Renal cortex interstitium (tissue), 11 donors: ENCODE results near the gene RSAD2. TPM values are rescaled to one million over a fixed set of nuclear protein-coding genes. Genes with fewer than 3 reads are reported as not detected.
"Not testable (repeated sequence)": the region's sequence is repeated elsewhere in the genome, so short reads cannot be mapped to it uniquely, and the experiment has no call there.

Experiments
- DNase-seq, 11 donors: peaks; one replicate each; pipeline ENCODE4 v3.0.0-alpha.2; 2013; ENCODE audit warnings: low read depth in 9 of 11, low spot score in 4 of 11; ENCODE audit errors: extremely low read depth in 1 of 11
- polyA plus RNA-seq, 3 donors: library from polyadenylated mRNA; unstranded; fragments of 120-200 nt; gene quantifications; one replicate each; pipeline ENCODE4 v1.2.1, GENCODE V29; 2013; ENCODE audit not compliant: insufficient read length in 3 of 3

The RSAD2 gene
- polyA plus RNA-seq, 3 donors = 2.5 to 4.3 (median 3.9) TPM

DNA sequence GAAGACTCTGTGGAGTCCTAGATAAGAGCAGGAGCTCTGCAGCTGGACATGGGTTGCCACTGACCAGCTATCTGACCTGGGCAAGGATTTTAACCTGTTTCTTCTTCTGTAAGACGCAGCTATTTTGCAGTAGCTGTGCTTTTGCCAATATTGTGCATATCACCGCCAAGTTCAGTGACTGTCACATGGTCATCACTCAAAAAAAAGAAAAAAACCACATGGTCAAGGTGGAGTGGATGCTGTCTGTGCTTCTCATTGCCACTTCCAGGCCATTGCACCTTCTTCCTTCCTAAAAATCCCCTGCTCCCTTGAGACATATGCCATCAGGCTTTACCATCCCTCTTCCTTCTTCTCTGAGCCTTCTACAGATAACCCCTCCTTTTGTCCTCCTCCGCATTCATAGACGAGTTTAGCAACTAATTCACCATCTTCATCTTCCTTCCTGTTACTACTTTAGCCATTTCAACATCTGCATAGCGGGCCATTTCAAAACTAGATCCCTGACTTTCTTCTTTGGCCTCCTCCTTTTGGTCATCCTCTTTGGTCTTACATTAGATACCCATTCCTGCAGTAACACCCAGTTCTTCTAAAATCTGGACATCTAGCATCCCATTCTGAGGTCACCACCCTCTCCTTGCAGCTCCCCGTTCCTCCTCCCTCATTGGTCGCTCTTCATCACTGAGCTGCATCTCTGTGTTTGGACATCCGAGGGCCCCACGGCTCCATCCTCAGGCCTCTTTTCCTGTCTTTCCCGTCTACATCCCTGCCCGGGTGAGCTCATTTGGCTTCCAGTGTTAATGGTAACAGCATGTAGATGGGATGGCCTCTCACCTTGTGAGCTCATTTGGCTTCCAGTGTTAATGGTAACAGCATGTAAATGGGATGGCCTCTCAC, 57.4 kb downstream of the RSAD2 start:
- DNase-seq = no peak

DNA sequence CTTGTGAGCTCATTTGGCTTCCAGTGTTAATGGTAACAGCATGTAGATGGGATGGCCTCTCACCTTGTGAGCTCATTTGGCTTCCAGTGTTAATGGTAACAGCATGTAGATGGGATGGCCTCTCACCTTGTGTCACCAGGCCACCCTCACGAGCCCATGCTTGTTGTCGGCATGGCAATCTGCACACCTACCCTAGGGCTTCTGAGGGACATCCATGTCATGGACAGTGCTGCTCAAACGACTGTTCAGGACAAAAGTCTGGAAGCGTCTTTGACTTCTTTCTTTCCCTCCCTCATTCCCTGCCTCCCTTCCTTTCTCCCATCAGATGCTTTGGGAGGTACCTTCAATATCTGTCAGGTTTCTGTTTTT, 58.1 kb downstream of the RSAD2 start:
- not testable (repeated sequence) for DNase-seq

DNA sequence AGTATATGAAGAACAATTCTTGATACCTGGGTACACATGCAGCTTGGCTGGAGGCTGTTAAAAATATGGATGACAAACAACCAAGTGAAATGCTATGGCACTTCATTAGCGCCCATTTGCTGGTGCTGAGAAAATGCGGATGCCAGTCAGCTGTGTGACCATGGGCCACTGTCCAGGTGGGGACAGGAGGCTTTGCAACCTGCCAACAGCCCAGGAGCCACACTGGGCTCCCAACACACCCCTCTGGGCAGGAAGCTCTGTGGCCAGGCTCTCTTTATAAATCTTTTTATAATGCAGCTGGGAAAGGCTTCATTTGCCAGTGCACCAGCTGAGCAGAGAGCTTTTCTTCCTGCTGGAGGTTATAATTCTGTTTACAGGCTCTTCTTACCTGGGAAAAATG, 59.6 kb downstream of the RSAD2 start:
- no peak for DNase-seq

DNA sequence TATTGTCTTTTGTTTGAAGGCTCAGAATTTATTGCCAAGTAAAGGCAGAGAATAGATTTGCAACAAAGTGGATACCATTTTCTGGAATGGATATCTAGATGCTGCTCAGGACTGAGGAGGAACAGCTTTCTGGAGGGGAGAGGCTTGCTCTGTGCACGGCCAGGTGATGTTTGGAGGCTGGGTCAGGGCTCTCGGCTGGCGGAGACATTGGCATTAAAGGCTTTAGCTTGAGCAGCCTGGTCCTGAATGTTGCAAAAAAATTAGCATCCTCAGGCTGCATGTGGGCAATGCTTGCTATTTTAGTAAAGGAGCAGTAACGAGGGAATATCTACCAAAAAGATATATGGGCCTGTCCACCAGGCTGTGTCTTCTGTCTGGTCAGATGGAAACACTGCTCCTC, 60.0 kb downstream of the RSAD2 start:
- no peak for DNase-seq

DNA sequence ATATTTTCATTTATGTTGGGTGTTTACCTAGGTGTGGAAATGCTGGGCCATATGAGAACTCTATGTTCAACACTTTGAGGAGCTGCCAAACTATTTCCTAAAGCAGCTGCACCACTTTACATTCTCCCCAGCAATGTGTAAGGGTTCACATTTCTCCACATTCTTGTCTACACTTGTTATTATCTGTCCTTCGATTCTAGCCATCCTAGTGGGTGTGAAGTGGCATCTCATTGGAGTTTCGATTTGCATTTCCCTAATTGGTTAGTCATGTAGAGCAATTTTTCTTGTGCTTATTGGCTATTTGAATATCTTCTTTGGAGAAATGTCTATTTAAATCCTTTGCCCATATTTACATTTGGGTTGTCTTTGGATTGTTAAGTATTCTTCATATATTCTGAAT, 61.5 kb downstream of the RSAD2 start:
- DNase-seq = no peak

DNA sequence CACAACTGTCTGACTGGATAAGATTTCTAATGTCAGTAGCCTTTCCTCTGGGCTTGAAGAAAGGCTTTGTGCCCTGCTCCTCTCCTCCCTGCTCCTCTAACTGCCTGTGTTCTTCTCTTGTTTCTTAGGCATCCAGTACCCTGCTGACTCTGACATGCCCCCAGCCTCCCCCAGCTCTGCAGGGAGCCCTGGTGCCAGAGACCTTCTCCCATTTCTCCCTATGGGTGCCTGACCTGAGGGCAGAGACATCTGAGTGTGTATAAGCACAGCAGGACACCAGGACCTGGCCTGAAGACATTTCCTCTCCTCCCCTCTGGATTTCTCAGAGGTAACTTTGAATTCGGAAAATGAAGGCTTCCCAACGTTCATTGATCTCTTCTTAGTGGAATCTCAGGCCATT, 63.2 kb downstream of the RSAD2 start:
- DNase-seq = no peak

DNA sequence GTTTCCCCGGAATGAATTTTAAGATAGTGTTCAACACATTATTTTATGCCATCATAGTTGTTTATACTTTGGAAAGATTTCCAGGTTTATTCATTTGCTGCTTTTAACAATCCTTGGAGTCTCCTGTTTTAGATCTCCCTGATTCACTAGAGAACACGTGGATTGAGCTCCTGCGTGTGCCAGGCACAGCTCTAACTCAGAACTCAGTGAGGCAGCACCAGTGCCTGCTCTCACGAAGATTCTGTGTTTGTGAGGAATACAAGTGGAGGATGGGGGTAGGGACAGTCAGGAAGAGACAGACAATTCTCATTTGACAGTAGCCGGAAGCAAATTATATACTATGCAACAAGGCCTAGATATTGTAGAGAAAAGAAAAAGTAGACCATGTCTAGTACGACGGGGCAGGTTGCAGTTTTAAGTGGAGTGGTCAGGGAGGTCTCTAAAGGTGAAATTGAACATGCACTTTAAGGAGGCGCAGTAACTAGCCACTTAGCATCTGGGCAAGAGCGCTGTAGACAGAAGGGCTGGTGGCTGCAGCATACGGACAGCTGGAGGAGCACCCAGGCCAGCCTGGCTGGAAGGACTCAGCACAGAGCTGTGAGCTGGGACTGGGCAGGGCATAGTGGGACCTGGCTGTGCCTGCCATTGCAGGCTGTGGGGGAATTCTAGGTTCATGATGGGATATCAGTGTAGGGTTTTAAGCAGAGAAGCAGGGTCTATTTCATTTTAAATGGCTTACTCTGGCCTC, 63.9 kb downstream of the RSAD2 start:
- no peak for DNase-seq

DNA sequence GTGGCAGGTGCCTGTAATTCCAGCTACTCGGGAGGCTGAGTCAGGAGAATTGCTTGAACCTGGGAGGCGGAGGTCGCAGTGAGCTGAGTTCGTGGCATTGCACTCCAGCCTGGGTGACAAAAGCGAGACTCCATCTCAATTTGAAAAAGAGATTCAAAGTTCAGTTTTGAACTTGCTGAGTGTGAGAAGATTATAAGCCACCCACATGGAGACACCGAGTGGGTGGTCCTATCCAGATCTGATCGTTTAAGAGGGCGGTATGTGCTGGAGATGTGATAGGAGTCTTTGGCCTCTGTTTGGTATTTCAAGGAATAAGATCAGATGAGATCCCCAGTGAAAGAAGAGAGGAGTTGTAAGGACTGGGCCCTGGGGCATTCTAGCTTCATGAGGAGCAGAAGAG, 65.3 kb downstream of the RSAD2 start:
- no peak for DNase-seq

DNA sequence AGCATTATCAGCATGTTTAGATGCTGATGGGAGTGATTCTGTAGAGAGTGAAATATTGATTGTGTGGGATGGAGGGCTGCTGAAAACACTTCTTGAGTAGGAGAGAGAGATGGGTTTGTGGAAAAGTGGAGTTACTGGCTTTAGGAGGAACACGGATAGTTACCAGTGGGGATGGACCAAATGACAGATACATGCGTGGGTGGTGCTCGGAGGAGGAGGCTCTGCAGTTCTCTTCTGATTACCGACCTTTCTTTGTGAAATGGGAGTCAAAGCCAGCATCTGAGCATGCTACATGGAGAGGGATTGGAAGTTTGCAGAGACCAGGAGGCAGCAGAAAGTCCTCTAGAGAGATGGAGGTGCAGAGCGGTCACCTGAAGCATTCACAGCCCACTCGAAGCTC, 65.9 kb downstream of the RSAD2 start:
- no peak for DNase-seq

DNA sequence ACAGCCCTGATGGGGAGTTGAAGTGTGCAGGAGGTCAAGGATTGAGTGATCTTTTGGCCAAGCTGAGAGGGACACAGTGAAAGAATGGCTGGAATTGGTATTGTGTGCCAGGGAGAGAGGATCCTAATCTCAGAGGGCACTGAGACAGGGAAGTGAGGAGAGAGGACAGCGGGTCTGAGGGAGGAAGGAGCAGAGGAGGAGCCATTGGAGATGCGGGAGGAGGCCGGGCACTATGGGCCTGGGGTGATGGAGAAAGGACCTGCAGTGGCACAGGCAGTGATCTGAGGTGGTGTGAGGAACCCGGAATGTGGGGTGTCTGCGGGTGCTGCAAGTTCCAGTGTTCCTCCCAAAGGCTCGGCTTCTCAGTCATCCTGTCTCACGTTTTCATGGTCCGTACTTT, 66.4 kb downstream of the RSAD2 start:
- DNase-seq = no peak

DNA sequence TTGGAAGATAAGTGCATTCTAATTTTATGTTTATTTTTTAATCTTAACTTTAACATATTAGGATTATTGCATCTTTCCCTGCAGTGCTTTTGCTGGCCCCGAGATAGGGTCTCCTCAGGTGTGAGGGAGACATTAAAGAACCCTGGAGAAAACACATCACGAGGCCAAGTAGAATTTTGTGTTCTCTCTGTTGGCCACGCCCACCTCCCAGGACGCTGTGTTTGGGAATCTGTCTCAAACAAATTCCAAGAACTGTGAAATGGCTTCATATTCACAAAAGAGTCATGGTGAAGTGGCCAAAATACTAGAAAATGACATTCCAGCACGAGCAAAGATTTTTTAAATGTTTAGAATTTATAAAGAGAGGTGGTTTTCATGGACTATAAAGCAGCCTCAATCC, 67.0 kb downstream of the RSAD2 start:
- no peak for DNase-seq

DNA sequence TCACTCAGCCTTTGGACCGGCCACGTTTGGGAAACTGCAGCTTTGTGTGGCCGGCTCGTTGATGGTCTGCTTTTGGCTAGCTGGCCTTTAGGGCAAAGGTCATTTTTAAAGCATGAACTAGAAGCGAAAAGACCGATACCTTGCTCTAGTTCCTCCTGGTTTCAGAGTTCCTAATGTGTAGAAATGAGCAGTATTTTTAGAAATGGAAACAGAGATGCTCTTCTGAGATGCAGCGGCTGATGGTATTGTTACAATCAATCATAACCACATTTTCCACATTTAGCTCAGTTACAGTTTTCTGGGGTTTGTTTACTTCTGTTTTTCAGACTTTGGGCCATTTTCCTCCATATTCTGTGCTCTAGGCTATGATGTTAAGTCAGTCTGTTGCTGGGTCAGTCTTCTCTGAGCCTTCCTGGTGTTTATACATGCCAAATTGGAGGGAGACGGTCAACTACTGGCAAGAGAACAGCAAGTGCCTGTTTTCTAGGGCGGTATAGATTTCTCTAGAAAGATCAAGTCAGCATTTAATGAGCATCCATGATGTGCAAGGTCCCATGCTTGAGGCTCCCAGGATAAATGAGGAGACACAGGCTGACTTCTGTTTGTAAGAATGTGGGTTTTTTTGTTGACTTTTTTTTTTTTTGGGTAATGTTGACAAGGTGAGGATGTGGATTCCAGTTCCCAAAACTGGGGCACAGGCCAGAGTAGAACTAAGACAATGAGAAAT, 67.7 kb downstream of the RSAD2 start:
- DNase-seq = no peak

DNA sequence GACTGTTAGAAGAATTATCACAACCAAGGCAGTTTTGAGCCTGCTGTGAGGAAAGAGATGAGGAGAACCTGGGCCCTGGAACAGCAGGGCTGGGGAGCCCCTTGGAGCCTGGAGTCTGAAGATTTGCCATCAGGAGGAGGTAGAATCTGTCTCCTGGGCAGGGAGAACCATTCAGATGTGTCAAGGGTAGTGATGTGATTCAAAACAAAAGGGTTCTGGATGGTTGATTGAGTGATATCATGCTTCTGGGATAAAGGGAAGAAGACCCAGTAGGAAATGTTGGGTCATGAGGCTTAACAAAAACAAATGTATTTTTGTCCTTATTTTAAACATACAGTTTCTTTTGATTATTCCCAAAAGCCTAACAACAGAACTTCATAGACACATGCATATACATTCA, 68.2 kb downstream of the RSAD2 start:
- DNase-seq = no peak

DNA sequence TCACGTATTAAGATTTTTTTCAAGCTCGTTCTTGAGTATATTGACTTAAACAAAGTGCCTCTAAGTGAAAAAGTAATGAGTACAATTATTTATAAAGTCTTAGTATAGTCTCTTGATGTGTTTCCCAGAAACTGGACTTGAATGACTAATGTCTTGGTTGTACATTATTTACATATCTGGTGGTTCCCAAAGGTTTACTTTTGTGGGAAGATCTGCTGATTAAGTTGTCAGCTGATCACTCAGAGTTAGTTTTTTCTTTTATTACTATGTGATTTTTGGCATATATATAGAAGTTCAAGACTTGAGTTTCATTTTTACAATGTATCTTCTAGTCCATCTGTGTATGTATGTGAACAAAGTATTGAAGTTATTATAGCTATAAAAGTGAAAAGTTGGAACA, 69.1 kb downstream of the RSAD2 start:
- no peak for DNase-seq

Other genes with a start within 250 kb of the RSAD2 start
- 1 to 10 TPM; 3.5 to 4.1 (median 3.8) TPM for gene CMPK2, start 11.9 kb upstream of the RSAD2 start, polyA plus RNA-seq
- gene RNF144A, start 39.6 kb downstream of the RSAD2 start, polyA plus RNA-seq = 10 to 100 TPM; 56.8 to 59.5 (median 58.9) TPM